Activated CD8-positive, alpha-beta memory T cell treated with anti-CD3 and anti-CD28 coated beads, Interleukin-2, amount 50 U/mL, for 1 hour (primary cell): ENCODE measurements around the gene BMP7.
"Not testable (repeated sequence)": the region's sequence is repeated elsewhere in the genome, so short reads cannot be mapped to it uniquely, and the experiment has no call there.

Experiments
- DNase-seq: peaks from one replicate; pipeline ENCODE4 v3.0.0-alpha.2; 2020; ENCODE audit errors: extremely low read depth

Gene BMP7

GRCh38 chr20:57167971-57168701, 98.3 kb downstream of the BMP7 start:
- no peak for DNase-seq

GRCh38 chr20:57167292-57167655, 99.2 kb downstream of the BMP7 start:
- DNase-seq: no peak

- DNase-seq: no peak
Observed at GRCh38 chr20:57166568-57167291, 99.7 kb downstream of the BMP7 start.

- DNase-seq: no peak
Observed at GRCh38 chr20:57165427-57166004, 100.9 kb downstream of the BMP7 start.

GRCh38 chr20:57164872-57165271, 101.6 kb downstream of the BMP7 start:
- no peak for DNase-seq

GRCh38 chr20:57163041-57163440, 103.4 kb downstream of the BMP7 start:
- no peak for DNase-seq

- no peak for DNase-seq
Observed at GRCh38 chr20:57162362-57162652, 104.1 kb downstream of the BMP7 start.

GRCh38 chr20:57161478-57162361, 104.7 kb downstream of the BMP7 start:
- no peak for DNase-seq

- DNase-seq: no peak
Observed at GRCh38 chr20:57160985-57161384, 105.5 kb downstream of the BMP7 start.

GRCh38 chr20:57159945-57160610, 106.4 kb downstream of the BMP7 start:
- DNase-seq: no peak

GRCh38 chr20:57159193-57159851, 107.1 kb downstream of the BMP7 start:
- DNase-seq: no peak

GRCh38 chr20:57158474-57158873, 108.0 kb downstream of the BMP7 start:
- DNase-seq: no peak

GRCh38 chr20:57157787-57158186, 108.7 kb downstream of the BMP7 start:
- DNase-seq: not testable (repeated sequence)

- no peak for DNase-seq
Observed at GRCh38 chr20:57157106-57157691, 109.2 kb downstream of the BMP7 start.

- DNase-seq: no peak
Observed at GRCh38 chr20:57156011-57156729, 110.3 kb downstream of the BMP7 start.

- no peak for DNase-seq
Observed at GRCh38 chr20:57155415-57155814, 111.0 kb downstream of the BMP7 start.

GRCh38 chr20:57153238-57153905, 113.1 kb downstream of the BMP7 start:
- no peak for DNase-seq

GRCh38 chr20:57152557-57152956, 113.9 kb downstream of the BMP7 start:
- DNase-seq: no peak

- no peak for DNase-seq
Observed at GRCh38 chr20:57150559-57150958, 115.9 kb downstream of the BMP7 start.

- no peak for DNase-seq
Observed at GRCh38 chr20:57148263-57148662, 118.2 kb downstream of the BMP7 start.
